HepG2 (cell line): ENCODE data around the gene GDPGP1. TPM values are rescaled to one million over a fixed set of nuclear protein-coding genes. Genes with fewer than 3 reads are reported as not detected.

ENCODE experiments used
- ARNTL ChIP-seq: sonication (generic); formaldehyde crosslinking; IDR thresholded peaks from 2 replicates; pipeline ENCODE4 v1.4.0; 2020; ENCODE audit warnings: mild to moderate bottlenecking, missing genetic modification reagents
- DR1 ChIP-seq: sonication (generic); formaldehyde crosslinking; IDR thresholded peaks from 2 replicates; pipeline ENCODE4 v1.8.0; 2021; ENCODE audit warnings: mild to moderate bottlenecking, missing genetic modification reagents, inconsistent platforms
- MEIS1 ChIP-seq: sonication (generic); formaldehyde crosslinking; IDR thresholded peaks from 2 replicates; pipeline ENCODE4 v1.9.0; 2021; ENCODE audit warnings: mild to moderate bottlenecking, missing genetic modification reagents, moderate library complexity, borderline replicate concordance
- RBM39 ChIP-seq: fragments of 200-400 bp; formaldehyde crosslinking; IDR thresholded peaks from one replicate; pipeline ENCODE4 v1.6.1; 2018; ENCODE audit warnings: antibody characterized with exemption, mild to moderate bottlenecking, low read depth, low read length; ENCODE audit not compliant: poor library complexity, severe bottlenecking
- TSC22D2 ChIP-seq: sonication (generic); formaldehyde crosslinking; IDR thresholded peaks from 2 replicates; pipeline ENCODE4 v1.5.1; 2020; ENCODE audit warnings: missing genetic modification reagents, mild to moderate bottlenecking, borderline replicate concordance
- ZFP36 ChIP-seq: fragments of 150-350 bp; IDR thresholded peaks from 2 replicates; pipeline ENCODE4 v1.6.1; 2018; ENCODE audit warnings: borderline replicate concordance, low read length, low read depth; ENCODE audit not compliant: partially characterized antibody
- ZNF101 ChIP-seq: sonication (generic); formaldehyde crosslinking; IDR thresholded peaks from 2 replicates; pipeline ENCODE4 v1.4.0; 2020; ENCODE audit warnings: mild to moderate bottlenecking, low read depth, missing genetic modification reagents, borderline replicate concordance
- ZNF296 ChIP-seq: sonication (generic); formaldehyde crosslinking; conservative IDR thresholded peaks from 2 replicates; pipeline ENCODE4 v1.5.0; 2020; ENCODE audit warnings: mild to moderate bottlenecking, missing genetic modification reagents
- ZNF317 ChIP-seq: sonication (generic); formaldehyde crosslinking; IDR thresholded peaks from 2 replicates; pipeline ENCODE4 v1.5.0; 2020; ENCODE audit warnings: mild to moderate bottlenecking, missing genetic modification reagents
- ZZZ3 ChIP-seq: sonication (generic); formaldehyde crosslinking; IDR thresholded peaks from 2 replicates; pipeline ENCODE4 v1.4.0; 2020; ENCODE audit warnings: missing genetic modification reagents, mild to moderate bottlenecking, borderline replicate concordance
- polyA plus RNA-seq, 8 experiments: library from polyadenylated mRNA; depleted of rRNA in 3 of 8; stranded (reverse) in 7 of 8; unstranded in 1 of 8; fragments of >200 nt; fragmentation: Illumina TruSeq in 4 of 8; extraction: Trizol in 4 of 8; gene quantifications; 2 replicates each; pipeline versions ENCODE4 v1.2.1 to v1.2.3, GENCODE V29; 2011 to 2016; ENCODE audit warnings: low read depth in 4 of 8, missing spikeins in 1 of 8, mixed read lengths in 1 of 8; ENCODE audit not compliant: insufficient read depth in 1 of 8
- total RNA-seq, 5 experiments: library from RNA; depleted of rRNA; stranded (reverse); fragments of >200 nt; fragmentation: Illumina TruSeq; extraction: Trizol; gene quantifications; 2 replicates each; pipeline ENCODE4 v1.2.3, GENCODE V29; 2016; ENCODE audit warnings: low read depth in 1 of 5
- TF ChIP-seq, protein P1 (sequence below): sonication (generic); formaldehyde crosslinking; IDR thresholded peaks from 2 replicates; pipeline ENCODE4 v1.4.0; 2020; ENCODE audit warnings: missing genetic modification reagents
- TF ChIP-seq, protein P2 (sequence below): sonication (generic); formaldehyde crosslinking; IDR thresholded peaks from 2 replicates; pipeline ENCODE4 v1.5.0; 2020; ENCODE audit warnings: missing genetic modification reagents
- TF ChIP-seq, protein P3 (sequence below): sonication (generic); formaldehyde crosslinking; IDR thresholded peaks from 2 replicates; pipeline ENCODE4 v1.4.0; 2020; ENCODE audit warnings: missing genetic modification reagents
- TF ChIP-seq, protein P4 (sequence below): sonication (generic); formaldehyde crosslinking; IDR thresholded peaks from 2 replicates; pipeline ENCODE4 v1.5.1; 2020; ENCODE audit warnings: mild to moderate bottlenecking, missing genetic modification reagents, moderate library complexity
- TF ChIP-seq, protein P5 (sequence below): sonication (generic); formaldehyde crosslinking; IDR thresholded peaks from 2 replicates; pipeline ENCODE4 v1.5.0; 2020; ENCODE audit warnings: mild to moderate bottlenecking, missing genetic modification reagents
- TF ChIP-seq, protein P6 (sequence below): sonication (generic); formaldehyde crosslinking; IDR thresholded peaks from 2 replicates; pipeline ENCODE4 v1.4.0; 2020; ENCODE audit warnings: missing genetic modification reagents

GDPGP1 gene
- total and polyA plus RNA-seq, 2 of the 13 experiments (the other 11 are each of a cell fraction or from before 2014, with no cell fraction given), result 1.5 to 4.3 TPM

DNA sequence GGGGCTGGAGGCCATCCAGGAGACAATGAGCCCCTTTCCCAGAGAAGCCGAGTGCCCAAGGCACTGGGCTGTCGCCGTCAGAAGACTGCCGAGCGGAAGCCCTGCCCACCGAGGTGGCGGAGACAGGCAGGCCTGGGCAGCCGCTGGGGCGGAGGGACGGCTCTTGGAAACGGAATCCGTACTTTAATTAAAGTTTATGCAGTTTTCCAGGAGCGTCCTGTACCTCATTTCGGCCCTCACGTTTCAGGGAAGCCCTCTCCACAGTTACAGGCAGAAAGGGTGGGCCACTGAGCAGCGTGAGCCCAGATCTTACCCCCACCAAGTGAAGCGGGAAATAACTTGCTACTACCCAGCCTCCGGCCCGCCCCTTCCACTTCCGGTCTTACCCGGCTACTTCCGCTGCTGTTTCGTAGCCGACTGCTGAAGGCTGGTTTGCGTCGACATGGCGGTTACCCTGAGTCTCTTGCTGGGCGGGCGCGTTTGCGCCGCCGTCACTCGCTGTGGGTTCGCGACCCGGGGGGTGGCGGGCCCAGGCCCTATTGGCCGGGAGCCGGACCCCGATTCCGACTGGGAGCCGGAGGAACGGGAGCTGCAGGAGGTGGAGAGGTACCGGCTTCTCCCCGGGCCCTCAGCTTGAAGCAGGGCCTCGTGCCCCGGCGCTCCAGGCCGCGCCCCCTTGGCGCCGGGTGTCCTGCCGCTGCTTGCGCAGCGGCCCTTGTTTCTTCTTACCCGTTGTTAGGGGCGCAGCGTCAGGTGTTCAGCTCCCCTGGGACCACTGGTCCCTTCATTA, 31.5 kb downstream of the GDPGP1 start, which contains the start of gene NGRN (continued):
- TF ChIP-seq, protein P1, sequence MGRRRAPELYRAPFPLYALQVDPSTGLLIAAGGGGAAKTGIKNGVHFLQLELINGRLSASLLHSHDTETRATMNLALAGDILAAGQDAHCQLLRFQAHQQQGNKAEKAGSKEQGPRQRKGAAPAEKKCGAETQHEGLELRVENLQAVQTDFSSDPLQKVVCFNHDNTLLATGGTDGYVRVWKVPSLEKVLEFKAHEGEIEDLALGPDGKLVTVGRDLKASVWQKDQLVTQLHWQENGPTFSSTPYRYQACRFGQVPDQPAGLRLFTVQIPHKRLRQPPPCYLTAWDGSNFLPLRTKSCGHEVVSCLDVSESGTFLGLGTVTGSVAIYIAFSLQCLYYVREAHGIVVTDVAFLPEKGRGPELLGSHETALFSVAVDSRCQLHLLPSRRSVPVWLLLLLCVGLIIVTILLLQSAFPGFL (CRISPR knock-in tag), result no peak
- TF ChIP-seq DR1 (no peak; the same call in 1 of the 2 replicates), ZNF296 (CRISPR knock-in tag) (no peak), ZZZ3 (CRISPR knock-in tag) (0 out of 2 replicates have a peak, but pooled peaks have one; percentile 83), ZNF101 (CRISPR knock-in tag) (no peak), ARNTL (CRISPR knock-in tag) (peak; percentile 14; the same call in 1 of the 2 replicates), ZFP36 (no peak), TSC22D2 (CRISPR knock-in tag) (0 out of 2 replicates have a peak, but pooled peaks have one; percentile 27), RBM39 (peak; percentile 91), MEIS1 (CRISPR knock-in tag) (peak; percentile 90), ZNF317 (CRISPR knock-in tag) (peak; percentile 66; the same call in 1 of the 2 replicates)
- TF ChIP-seq, protein P2, sequence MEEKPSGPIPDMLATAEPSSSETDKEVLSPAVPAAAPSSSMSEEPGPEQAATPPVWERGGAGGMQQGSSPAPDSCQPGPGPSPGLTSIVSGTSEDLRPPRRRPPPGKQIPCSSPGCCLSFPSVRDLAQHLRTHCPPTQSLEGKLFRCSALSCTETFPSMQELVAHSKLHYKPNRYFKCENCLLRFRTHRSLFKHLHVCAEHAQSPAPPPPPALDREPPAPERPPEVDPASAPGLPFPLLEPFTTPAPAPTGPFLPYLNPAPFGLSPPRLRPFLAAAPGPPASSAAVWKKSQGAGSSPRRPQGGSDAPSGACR (CRISPR knock-in tag), result peak; percentile 60; the same call in 1 of the 2 replicates
- TF ChIP-seq, protein P3, sequence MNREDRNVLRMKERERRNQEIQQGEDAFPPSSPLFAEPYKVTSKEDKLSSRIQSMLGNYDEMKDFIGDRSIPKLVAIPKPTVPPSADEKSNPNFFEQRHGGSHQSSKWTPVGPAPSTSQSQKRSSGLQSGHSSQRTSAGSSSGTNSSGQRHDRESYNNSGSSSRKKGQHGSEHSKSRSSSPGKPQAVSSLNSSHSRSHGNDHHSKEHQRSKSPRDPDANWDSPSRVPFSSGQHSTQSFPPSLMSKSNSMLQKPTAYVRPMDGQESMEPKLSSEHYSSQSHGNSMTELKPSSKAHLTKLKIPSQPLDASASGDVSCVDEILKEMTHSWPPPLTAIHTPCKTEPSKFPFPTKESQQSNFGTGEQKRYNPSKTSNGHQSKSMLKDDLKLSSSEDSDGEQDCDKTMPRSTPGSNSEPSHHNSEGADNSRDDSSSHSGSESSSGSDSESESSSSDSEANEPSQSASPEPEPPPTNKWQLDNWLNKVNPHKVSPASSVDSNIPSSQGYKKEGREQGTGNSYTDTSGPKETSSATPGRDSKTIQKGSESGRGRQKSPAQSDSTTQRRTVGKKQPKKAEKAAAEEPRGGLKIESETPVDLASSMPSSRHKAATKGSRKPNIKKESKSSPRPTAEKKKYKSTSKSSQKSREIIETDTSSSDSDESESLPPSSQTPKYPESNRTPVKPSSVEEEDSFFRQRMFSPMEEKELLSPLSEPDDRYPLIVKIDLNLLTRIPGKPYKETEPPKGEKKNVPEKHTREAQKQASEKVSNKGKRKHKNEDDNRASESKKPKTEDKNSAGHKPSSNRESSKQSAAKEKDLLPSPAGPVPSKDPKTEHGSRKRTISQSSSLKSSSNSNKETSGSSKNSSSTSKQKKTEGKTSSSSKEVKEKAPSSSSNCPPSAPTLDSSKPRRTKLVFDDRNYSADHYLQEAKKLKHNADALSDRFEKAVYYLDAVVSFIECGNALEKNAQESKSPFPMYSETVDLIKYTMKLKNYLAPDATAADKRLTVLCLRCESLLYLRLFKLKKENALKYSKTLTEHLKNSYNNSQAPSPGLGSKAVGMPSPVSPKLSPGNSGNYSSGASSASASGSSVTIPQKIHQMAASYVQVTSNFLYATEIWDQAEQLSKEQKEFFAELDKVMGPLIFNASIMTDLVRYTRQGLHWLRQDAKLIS (CRISPR knock-in tag), result 0 out of 2 replicates have a peak, but pooled peaks have one; percentile 22
- TF ChIP-seq, protein P4, sequence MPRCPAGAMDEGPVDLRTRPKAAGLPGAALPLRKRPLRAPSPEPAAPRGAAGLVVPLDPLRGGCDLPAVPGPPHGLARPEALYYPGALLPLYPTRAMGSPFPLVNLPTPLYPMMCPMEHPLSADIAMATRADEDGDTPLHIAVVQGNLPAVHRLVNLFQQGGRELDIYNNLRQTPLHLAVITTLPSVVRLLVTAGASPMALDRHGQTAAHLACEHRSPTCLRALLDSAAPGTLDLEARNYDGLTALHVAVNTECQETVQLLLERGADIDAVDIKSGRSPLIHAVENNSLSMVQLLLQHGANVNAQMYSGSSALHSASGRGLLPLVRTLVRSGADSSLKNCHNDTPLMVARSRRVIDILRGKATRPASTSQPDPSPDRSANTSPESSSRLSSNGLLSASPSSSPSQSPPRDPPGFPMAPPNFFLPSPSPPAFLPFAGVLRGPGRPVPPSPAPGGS (CRISPR knock-in tag), result peak; percentile 95
- TF ChIP-seq, protein P5, sequence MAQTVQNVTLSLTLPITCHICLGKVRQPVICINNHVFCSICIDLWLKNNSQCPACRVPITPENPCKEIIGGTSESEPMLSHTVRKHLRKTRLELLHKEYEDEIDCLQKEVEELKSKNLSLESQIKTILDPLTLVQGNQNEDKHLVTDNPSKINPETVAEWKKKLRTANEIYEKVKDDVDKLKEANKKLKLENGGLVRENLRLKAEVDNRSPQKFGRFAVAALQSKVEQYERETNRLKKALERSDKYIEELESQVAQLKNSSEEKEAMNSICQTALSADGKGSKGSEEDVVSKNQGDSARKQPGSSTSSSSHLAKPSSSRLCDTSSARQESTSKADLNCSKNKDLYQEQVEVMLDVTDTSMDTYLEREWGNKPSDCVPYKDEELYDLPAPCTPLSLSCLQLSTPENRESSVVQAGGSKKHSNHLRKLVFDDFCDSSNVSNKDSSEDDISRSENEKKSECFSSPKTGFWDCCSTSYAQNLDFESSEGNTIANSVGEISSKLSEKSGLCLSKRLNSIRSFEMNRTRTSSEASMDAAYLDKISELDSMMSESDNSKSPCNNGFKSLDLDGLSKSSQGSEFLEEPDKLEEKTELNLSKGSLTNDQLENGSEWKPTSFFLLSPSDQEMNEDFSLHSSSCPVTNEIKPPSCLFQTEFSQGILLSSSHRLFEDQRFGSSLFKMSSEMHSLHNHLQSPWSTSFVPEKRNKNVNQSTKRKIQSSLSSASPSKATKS (CRISPR knock-in tag), result peak; percentile 83; the same call in 1 of the 2 replicates
- TF ChIP-seq, protein P6, sequence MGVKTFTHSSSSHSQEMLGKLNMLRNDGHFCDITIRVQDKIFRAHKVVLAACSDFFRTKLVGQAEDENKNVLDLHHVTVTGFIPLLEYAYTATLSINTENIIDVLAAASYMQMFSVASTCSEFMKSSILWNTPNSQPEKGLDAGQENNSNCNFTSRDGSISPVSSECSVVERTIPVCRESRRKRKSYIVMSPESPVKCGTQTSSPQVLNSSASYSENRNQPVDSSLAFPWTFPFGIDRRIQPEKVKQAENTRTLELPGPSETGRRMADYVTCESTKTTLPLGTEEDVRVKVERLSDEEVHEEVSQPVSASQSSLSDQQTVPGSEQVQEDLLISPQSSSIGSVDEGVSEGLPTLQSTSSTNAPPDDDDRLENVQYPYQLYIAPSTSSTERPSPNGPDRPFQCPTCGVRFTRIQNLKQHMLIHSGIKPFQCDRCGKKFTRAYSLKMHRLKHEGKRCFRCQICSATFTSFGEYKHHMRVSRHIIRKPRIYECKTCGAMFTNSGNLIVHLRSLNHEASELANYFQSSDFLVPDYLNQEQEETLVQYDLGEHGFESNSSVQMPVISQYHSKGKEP (CRISPR knock-in tag), result peak; percentile 30; the same call in 1 of the 2 replicates
